T-helper 2 cell treated with Interferon-gamma antibody and Interleukin-4, amounts not matched to agents 100 ng/mL and 5 ng/mL, for 36 hours (primary cell): ENCODE measurements around the gene MORF4L1. TPM values are rescaled to one million over a fixed set of nuclear protein-coding genes. Genes with fewer than 3 reads are reported as not detected.

ENCODE experiments used
- intact Hi-C: fragments of 100-400 bp; cut with micrococcal nuclease; formaldehyde crosslinking; loops from one replicate; pipeline ENCODE4 v1.15.1; 2023
- total RNA-seq: library from RNA; stranded (reverse); gene quantifications from 2 replicates; pipeline ENCODE4 v1.2.3, GENCODE V29; 2022

The MORF4L1 gene
- total RNA-seq, 1 donor from 2014 or later = 265 TPM

DNA sequence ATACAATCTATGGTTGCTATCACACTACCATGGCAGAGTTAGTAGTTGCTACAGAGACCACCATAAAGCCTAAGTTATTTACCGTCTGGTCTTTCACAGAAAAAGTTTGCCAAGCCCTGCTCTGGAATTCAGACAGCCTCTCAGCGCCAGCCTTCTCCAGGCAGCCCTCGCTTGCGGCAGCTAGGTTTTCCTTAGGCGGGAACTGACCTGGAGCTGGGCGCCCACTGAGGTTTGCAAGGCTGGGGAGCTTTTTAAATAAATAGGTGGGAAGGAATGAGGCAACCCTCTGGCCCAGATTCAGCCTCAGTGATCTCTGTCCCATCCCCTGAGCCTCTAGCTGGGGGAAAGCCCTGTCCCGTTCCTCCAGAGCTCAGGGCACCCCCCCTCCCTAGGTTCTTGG, 71.0 kb downstream of the MORF4L1 start:
- intact Hi-C loops = no loop called here

DNA sequence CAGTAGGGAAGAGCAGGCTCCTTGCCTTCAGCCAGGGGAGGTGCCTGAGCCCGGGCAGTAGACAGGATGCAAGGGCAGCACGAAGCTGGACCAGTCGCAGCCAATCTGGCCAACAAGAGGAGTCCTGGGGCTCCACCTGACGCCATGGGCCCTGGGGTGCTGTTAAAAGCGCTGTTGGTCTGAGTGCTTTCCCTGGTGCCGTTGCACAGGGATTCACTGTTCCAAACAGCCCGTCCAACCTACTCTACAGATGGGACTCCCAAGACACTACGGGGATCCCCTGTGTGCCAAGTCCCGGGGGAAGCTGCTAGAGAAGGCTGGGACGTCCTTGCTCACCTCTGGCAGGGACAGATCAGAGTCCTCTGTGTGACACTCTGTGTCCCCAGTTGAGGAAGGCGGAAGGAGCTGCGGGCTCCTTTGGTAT, 71.5 kb downstream of the MORF4L1 start:
- intact Hi-C loops = no loop called here

DNA sequence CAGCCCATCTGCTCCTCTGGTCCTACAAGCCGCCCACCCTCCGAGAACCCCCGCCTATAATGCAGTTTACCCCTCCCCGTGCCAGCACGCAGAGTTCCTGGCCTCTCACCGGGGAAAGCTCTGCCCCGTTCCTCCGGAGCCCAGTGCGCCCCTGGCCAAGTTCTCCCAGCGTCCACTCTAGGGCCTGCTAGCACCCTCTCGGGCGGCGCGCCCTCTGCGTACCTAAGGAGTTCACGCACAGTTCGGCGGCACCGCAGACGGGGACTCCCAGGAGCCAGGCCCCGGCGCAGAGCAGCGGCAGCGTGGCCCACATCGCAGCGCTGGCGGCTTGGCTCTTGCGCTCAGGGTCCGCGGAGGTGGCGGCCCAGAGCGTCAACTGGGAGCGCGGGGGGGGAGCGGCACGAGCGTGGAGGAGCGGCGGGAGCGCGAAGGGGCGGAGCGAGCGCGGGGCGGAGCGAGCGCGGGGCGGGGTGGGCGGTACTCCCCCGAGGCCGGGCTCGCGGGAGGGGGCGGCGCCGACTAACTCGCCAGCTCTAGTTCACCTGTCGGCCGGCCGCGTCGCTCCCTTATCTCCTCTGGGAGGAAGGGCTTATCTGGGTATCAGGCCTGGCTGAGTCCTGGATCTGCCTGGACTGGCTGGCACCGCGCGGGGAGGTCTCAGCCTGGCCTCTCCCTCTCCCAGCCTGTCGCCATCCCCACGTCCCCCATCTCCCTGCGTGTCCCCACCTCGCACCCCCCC, 72.1 kb downstream of the MORF4L1 start, which contains the start of gene CTSH:
Gene CTSH (minus strand): TSS at position 378 of the 739 bp plus-strand sequence. CDS start 65 bp downstream, at position 313.
- intact Hi-C loops = no loop called here

DNA sequence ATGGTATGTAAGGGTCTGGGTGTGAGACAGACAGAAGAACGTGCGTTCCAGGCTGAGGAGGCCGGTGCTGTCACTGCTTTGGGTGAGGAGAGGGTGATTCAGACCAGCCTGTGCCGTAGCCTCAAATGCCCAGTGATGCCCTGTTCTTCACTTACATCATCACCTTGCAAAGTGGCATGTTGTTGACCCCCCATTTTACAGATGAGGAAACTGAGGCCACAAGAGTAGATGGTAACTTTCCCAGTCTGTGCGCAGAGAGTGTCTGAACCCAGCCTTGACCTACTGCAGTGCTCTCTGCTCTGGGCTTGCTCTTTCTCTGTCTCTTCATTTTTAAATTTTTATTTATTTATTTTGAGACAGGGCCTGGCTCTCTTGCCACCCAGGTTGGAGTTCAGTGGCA, 73.8 kb downstream of the MORF4L1 start:
- intact Hi-C loops = no loop called here

DNA sequence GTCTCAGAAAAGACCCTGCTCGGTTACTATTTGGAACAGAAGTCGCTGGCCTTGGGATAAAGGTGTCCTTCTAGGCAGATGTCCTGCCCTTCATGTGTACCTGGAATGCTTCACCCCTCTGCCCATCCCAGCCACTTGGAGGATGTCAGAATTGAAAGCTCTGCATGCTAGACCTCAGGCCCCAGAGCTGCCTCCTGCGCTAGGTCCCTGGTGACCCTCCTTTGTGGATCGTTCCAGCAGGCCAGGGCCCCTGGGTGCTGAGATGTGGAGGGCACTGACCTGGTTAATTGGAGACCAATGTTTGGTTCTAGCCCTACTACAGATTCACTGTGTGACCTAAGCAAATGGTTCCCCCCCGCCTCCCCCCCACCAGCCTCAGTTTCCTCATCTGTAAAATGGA, 74.8 kb downstream of the MORF4L1 start:
- intact Hi-C loops = no loop called here

Other genes with a start within 250 kb of the MORF4L1 start
- gene CHRNB4, start 231.7 kb upstream of the MORF4L1 start, total RNA-seq = not detected in 2 replicates
- 2.3 and 2.5 TPM in 2 replicates for gene ADAMTS7, start 61.4 kb upstream of the MORF4L1 start, total RNA-seq
- 80.6 and 83.5 TPM in 2 replicates for gene CTSH, start 72.2 kb downstream of the MORF4L1 start, total RNA-seq
- not detected in 2 replicates for gene RASGRF1, start 217.9 kb downstream of the MORF4L1 start, total RNA-seq